Right renal pelvis (tissue), 4 donors: ENCODE data around the gene NUP85. TPM values are rescaled to one million over a fixed set of nuclear protein-coding genes. Genes with fewer than 3 reads are reported as not detected.
"Not testable (repeated sequence)": the region's sequence is repeated elsewhere in the genome, so short reads cannot be mapped to it uniquely, and the experiment has no call there.

Source experiments
- DNase-seq, 4 donors: peaks; one replicate each; pipeline ENCODE4 v3.0.0-alpha.2; 2013; ENCODE audit warnings: low read depth in 4 of 4, low spot score in 3 of 4, missing footprints in 1 of 4
- polyA plus RNA-seq, 4 donors: library from polyadenylated mRNA; unstranded; fragments of 120-200 nt; gene quantifications; one replicate each; pipeline ENCODE4 v1.2.1, GENCODE V29; 2013; ENCODE audit not compliant: insufficient read length in 4 of 4

The NUP85 gene
- polyA plus RNA-seq, 4 donors, result 59.2 to 65.3 (median 61.4) TPM

DNA sequence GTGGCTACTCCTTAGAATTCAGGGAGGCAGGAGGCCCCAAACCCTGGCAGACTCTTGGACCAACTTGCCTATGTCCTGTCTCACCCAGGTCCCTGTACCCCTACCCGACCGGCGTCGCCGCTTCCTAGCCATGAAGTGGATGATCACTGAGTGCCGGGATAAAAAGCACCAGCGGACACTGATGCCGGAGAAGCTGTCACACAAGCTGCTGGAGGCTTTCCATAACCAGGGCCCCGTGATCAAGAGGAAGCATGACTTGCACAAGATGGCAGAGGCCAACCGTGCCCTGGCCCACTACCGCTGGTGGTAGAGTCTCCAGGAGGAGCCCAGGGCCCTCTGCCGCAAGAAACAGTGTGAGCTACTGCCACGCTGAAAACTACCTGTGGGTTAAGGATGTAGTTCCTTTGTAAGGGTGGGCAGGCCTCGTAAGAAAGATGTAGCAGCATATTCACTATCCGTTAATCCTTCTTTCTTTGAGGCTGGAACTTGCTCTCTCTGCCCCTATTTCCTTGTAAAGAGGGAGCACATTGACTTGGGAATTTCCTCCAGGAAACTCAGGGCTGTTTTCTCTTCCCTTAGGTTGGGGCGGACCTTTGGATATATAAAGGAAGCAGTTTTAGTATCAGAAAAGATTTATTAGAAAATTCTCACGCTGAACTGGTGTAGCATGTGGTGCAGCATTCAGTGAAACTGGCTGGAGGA lies 60.3 kb downstream of the NUP85 start:
- DNase-seq, result no peak

DNA sequence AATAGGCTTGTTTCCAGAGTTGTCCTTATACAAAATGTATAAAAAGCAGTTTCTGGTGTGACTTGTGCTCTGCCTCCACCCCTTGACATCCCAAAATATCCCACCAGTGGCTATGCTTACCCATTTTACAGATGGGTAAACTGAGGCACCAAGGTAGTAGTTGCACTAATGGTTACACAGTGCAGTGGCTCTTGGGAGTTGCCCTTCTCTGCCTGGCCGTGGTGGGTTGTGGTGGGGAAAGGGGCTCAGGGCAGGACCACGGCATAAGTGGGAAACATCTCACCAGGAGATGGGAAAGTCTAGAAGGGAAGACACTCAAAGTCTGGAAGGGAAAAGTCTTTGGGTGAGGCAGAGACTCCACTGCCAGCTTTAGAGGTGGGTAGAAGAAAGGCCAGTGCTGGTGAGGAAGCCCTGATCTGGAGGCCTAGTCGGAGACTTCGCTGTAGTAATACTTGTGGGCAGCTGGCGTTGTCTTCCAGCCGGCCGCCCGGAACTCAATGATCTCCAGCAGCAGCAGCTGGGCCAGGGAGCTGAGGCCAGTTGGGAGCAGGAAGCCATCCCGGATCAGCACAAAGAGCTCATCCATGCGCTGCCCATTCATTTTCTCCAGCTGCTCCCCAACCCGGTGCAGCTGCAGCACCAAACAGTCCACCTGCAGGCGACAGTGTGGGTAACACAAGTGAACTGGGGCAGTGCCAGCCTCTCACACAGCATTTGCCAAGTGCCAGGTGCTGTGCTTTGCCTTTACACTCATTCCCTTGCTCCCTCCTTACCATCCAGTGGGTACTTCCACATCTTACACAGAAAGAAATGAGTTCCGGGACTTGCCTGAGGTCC lies 61.1 kb downstream of the NUP85 start:
- no peak for DNase-seq

DNA sequence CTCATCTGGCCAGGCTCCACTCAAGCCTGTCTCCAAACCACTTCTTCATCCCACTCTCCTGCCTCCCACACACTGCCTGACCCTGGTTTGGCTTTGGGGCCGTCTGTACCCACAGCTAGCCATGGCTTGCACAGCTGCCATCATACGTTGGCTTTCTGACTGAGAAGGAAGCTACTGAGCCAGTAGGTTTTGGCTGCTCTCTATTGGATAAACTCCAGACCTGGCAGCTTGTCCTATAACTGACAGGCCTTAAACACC lies 61.6 kb downstream of the NUP85 start:
- DNase-seq, result no peak

- no peak for DNase-seq
Observed at GRCh38 chr17:75267411-75268232, 62.1 kb downstream of the NUP85 start.

DNA sequence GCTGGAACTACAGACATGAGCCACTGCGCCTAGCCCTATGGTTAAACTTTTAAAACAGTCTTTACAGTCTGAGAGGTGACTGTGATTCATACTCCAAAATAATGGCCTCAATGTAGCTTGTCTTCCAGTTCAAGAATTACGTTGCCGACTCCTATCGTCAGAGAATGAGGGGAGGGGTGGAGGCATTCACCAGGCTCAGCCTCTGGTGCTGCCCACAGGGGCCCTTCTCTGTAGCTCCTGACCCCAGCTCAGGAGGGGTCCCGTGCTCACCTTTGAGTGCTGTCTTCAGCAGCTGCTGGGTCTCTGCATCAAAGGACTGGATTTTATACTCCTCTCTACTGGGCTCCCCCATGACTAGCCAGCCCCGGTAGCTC lies 64.4 kb downstream of the NUP85 start:
- DNase-seq, result no peak

DNA sequence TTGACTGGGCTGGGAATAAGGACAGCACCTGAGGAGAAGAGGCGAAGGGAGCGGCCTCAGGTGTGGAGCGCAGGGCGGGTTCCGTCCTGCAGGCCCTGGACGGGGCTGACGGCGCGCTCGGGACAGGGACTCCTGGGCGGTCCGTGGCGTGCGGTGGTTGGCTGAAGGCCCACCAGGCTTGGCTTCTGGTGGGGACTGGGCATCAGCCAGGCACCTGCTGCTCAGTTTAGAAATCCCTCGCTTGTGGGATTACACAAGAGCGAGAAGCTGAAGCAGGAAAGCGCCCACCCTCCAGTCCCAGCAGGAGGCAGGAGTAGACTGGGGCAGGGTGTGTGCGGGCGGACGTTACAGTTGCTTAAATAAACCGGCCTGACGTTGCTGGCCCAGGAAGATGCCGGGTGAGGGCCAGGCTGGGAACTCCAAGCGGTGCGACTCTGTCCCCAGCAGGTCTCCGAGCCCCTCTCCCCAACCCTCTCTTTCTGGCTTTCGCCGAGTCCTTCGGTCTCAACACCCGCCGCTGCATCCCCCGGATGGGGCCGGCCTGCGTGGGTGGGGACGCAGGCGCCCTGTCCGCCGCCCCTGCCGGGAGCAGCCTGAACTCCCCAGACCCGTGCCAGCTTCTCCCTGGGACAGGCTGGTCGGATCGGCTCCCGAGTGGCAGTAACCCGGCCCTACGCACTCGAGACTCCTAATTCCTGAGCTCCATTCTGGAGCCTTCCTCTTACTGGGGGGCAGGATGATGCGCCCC lies 64.9 kb downstream of the NUP85 start:
- peak in 2 of 4 donors; percentile 33 to 50 for DNase-seq

- peak in 1 of 4 donors; percentile 49 for DNase-seq
Observed at GRCh38 chr17:75270966-75271232, 65.4 kb downstream of the NUP85 start, which contains the start of gene MIF4GD. Gene MIF4GD, minus strand, starts transcription at chr17:75271231. Its CDS starts 1,036 bp downstream, at chr17:75270195.

- peak in 1 of 4 donors; percentile 70 for DNase-seq
Observed at GRCh38 chr17:75271233-75271954, 65.9 kb downstream of the NUP85 start.

GRCh38 chr17:75271955-75272847 lies 66.7 kb downstream of the NUP85 start:
- no peak for DNase-seq

GRCh38 chr17:75272848-75273184 lies 67.3 kb downstream of the NUP85 start:
- DNase-seq, result no peak

- no peak for DNase-seq
Observed at GRCh38 chr17:75273977-75274708, 68.7 kb downstream of the NUP85 start.

DNA sequence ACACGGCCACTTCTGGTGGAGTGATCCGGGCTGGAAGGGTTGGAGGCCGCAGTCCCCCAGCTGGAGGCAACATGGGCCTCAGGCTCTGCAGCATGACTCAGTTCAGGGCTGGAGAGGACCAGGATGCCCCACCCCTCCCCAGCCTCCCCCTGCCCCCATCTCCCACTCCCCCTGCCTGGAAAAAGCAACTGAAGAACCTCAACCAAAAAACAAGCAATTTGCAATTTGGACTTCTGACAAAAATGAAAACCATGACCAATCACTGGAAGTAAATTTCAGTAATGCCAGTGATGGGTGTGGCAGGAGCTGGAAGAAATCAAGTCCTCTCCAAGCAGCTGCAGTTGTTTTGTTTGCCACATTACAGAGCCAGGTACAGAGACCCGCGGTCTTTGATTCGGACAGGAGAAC lies 72.2 kb downstream of the NUP85 start:
- DNase-seq, result no peak

DNA sequence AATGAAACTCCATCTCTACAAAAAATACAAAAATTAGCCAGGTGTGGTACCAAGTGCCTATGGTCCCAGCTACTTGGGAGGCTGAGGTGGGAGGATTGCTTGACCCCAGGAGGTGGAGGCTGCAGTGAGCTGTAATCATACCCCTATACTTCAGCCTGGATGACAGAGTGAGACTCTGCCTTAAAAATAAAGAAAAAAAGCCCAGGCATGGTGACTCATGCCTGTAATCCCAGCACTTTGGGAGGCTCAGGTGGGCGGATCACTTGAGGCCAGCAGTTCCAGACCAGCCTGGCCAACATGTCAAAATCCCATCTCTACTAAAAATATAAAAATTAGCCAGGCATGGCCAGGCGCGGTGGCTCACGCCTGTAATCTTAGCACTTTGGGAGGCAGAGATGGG lies 74.7 kb downstream of the NUP85 start:
- not testable (repeated sequence) for DNase-seq

DNA sequence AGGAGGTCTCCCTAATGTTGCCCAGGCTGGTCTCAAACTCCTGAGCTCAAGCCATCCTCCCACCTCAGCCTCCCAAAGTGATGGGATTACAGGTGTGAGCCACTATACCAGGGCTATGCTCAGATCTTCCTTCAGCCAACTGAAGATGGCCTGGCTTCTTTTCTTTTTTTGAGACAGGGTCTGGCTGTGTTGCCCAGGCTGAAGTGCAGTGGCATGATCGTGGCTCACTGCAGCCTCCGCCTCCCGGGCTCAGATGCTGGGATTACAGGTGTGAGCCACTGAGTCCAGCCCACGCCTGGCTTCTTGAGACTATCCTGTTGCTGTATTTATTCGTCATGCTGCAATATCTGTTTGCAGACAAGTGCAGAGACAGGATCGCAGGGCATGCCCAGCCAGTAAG lies 79.6 kb downstream of the NUP85 start:
- no peak for DNase-seq

Other genes with a start within 250 kb of the NUP85 start
- gene HID1, start 232.9 kb upstream of the NUP85 start, polyA plus RNA-seq, result 10 to 100 TPM; 12.6 to 16.3 (median 14.7) TPM
- gene CDR2L, start 218.0 kb upstream of the NUP85 start, polyA plus RNA-seq, result 10 to 100 TPM in 1 of 4 donors, 1 to 10 TPM in 3; 8.5 to 11.2 (median 8.8) TPM
- 10 to 100 TPM; 26.4 to 29.6 (median 27.7) TPM for gene MRPL58, start 193.0 kb upstream of the NUP85 start, polyA plus RNA-seq
- 100 to 1,000 TPM; 323 to 364 (median 341) TPM for gene ATP5PD, start 158.7 kb upstream of the NUP85 start, polyA plus RNA-seq
- gene KCTD2, start 158.5 kb upstream of the NUP85 start, polyA plus RNA-seq, result 10 to 100 TPM; 32.8 to 35.4 (median 33.8) TPM
- gene SLC16A5, start 117.7 kb upstream of the NUP85 start, polyA plus RNA-seq, result 10 to 100 TPM; 24.1 to 32.3 (median 27.8) TPM
- 10 to 100 TPM; 16.0 to 19.4 (median 18.2) TPM for gene ARMC7, start 95.7 kb upstream of the NUP85 start, polyA plus RNA-seq
- 10 to 100 TPM; 46.0 to 72.2 (median 49.5) TPM for gene NT5C, start 73.9 kb upstream of the NUP85 start, polyA plus RNA-seq
- 100 to 1,000 TPM in 1 of 4 donors, 10 to 100 TPM in 3; 84.2 to 116 (median 88.5) TPM for gene JPT1, start 51.2 kb upstream of the NUP85 start, polyA plus RNA-seq
- 100 to 1,000 TPM; 680 to 843 (median 799) TPM for gene SUMO2, start 22.7 kb upstream of the NUP85 start, polyA plus RNA-seq
- gene GGA3, start 55.9 kb downstream of the NUP85 start, polyA plus RNA-seq, result 10 to 100 TPM; 35.7 to 48.9 (median 41.0) TPM
- 10 to 100 TPM; 72.5 to 80.2 (median 76.1) TPM for gene MRPS7, start 56.2 kb downstream of the NUP85 start, polyA plus RNA-seq
- 10 to 100 TPM; 21.0 to 24.6 (median 22.9) TPM for gene MIF4GD, start 65.6 kb downstream of the NUP85 start, polyA plus RNA-seq
- gene SLC25A19, start 83.8 kb downstream of the NUP85 start, polyA plus RNA-seq, result 1 to 10 TPM; 6.9 to 8.3 (median 7.5) TPM
- gene GRB2, start 200.0 kb downstream of the NUP85 start, polyA plus RNA-seq, result 100 to 1,000 TPM in 3 of 4 donors, 10 to 100 TPM in 1; 99.6 to 118 (median 110) TPM